Astrocyte of the cerebellum (primary cell): ENCODE measurements around the gene RPL15.
"Not testable (repeated sequence)": the region's sequence is repeated elsewhere in the genome, so short reads cannot be mapped to it uniquely, and the experiment has no call there.

Experiments used
- DNase-seq: peaks from one replicate; pipeline ENCODE4 v3.0.0-alpha.2; 2011; ENCODE audit warnings: low read depth
- H3K4me3 ChIP-seq: 2 replicates; pipeline ENCODE4 v1.5.1; 2011; ENCODE audit warnings: mild to moderate bottlenecking, low read depth, low read length, moderate library complexity
- in situ Hi-C: cut with HindIII; loops from 2 replicates; pipeline ENCODE4 v1.10.0; 2017; ENCODE audit warnings: low sequenced_read_pairs
- TF ChIP-seq, protein P1 (sequence below): IDR thresholded peaks from 2 replicates; pipeline ENCODE4 v1.5.1; 2012; ENCODE audit warnings: low read length, low read depth, moderate library complexity, mild to moderate bottlenecking; ENCODE audit errors: missing control alignments

The RPL15 gene

GRCh38 chr3:23916152-23916885 lies 613 bp upstream of the RPL15 start:
- H3K4me3 ChIP-seq = peak overlapping the region; percentile 57
- no peak for DNase-seq
- in situ Hi-C loops = no loop called here
- TF ChIP-seq, protein P1, sequence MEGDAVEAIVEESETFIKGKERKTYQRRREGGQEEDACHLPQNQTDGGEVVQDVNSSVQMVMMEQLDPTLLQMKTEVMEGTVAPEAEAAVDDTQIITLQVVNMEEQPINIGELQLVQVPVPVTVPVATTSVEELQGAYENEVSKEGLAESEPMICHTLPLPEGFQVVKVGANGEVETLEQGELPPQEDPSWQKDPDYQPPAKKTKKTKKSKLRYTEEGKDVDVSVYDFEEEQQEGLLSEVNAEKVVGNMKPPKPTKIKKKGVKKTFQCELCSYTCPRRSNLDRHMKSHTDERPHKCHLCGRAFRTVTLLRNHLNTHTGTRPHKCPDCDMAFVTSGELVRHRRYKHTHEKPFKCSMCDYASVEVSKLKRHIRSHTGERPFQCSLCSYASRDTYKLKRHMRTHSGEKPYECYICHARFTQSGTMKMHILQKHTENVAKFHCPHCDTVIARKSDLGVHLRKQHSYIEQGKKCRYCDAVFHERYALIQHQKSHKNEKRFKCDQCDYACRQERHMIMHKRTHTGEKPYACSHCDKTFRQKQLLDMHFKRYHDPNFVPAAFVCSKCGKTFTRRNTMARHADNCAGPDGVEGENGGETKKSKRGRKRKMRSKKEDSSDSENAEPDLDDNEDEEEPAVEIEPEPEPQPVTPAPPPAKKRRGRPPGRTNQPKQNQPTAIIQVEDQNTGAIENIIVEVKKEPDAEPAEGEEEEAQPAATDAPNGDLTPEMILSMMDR = no peak

- in situ Hi-C loops, DNase-seq: not testable (repeated sequence)
- H3K4me3 ChIP-seq = peak overlapping the region; percentile 57
These were observed 859 bp downstream of the RPL15 start for GRCh38 chr3:23917679-23918303.

GRCh38 chr3:23918331-23918730 lies 1.4 kb downstream of the RPL15 start:
- in situ Hi-C loops, DNase-seq: not testable (repeated sequence)
- peak overlapping the region; percentile 57 for H3K4me3 ChIP-seq

DNA sequence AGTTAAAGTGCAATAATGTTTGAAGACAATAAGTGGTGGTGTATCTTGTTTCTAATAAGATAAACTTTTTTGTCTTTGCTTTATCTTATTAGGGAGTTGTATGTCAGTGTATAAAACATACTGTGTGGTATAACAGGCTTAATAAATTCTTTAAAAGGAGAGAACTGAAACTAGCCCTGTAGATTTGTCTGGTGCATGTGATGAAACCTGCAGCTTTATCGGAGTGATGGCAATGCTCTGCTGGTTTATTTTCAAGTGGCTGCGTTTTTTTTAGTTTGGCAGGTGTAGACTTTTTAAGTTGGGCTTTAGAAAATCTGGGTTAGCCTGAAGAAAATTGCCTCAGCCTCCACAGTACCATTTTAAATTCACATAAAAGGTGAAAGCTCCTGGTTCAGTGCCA lies 2.7 kb downstream of the RPL15 start:
- TF ChIP-seq, protein P1 = no peak
- no peak for DNase-seq
- H3K4me3 ChIP-seq = no peak overlapping the region
- in situ Hi-C loops = no loop called here

- DNase-seq = no peak
- in situ Hi-C loops = no loop called here
- no peak overlapping the region for H3K4me3 ChIP-seq
- TF ChIP-seq, protein P1 = no peak
These were observed 3.3 kb downstream of the RPL15 start for GRCh38 chr3:23920151-23920655.

GRCh38 chr3:23921052-23921511 lies 4.2 kb downstream of the RPL15 start:
- TF ChIP-seq, protein P1 = no peak
- H3K4me3 ChIP-seq = no peak overlapping the region
- DNase-seq = no peak
- in situ Hi-C loops = no loop called here

DNA sequence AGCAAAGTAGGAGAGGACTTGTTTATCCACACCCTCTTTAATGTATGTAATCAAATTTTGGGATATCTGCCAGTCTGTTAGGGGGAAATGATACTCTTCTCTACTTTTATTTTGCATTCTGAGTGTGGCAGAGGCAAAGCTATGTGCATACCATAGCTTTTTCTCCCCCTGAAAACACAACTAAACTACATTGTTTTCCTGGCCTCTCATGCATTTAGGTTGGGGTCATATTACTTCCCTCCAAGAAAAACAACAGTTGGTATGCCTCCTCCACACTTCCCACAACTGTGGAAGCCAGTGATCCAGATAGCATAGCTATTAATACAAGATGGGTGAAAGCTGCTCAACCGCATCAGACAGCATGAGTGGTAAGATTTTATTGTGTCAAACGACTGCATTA lies 6.9 kb downstream of the RPL15 start:
- TF ChIP-seq, protein P1 = no peak
- in situ Hi-C loops = no loop called here
- peak; percentile 63 for DNase-seq
- H3K4me3 ChIP-seq = no peak overlapping the region
